K562 (cell line): ENCODE results near the gene NELL1. TPM values are rescaled to one million over a fixed set of nuclear protein-coding genes. Genes with fewer than 3 reads are reported as not detected.

ENCODE experiments used
- ATAC-seq: fragments of 200-7000 bp; cut with Tn5 transposase; 3 replicates; pipeline ENCODE4 v1.9.1; 2020; ENCODE audit warnings: moderate library complexity
- BruUV-seq: library from RNA; stranded (reverse); fragments of 400-500 nt; replicated peaks from 2 replicates; lab custom pipeline; 2021; lab: Mats Ljungman, UMichigan
- CTCF ChIA-PET: fragments of 300-600 bp; formaldehyde crosslinking; extraction: SDS; loops from one replicate; lab custom pipeline; 2021; ENCODE audit warnings: low intra/inter-chr PET ratio; lab: Yijun Ruan, JAX
- POLR2A ChIA-PET: fragments of 300-600, 350-650 bp; sonication (Branson Sonifier 250); formaldehyde crosslinking; extraction: SDS; loops from one replicate; lab custom pipeline; 2021; ENCODE audit warnings: antibody characterized with exemption, inconsistent platforms; lab: Yijun Ruan, JAX
- DNase-seq, 4 experiments: peaks; one replicate each; pipeline versions ENCODE4 v3.0.0 to v3.0.0-alpha.2; 2011 to 2018; ENCODE audit warnings: low spot score in 3 of 4, mixed read lengths in 3 of 4; ENCODE audit errors: extremely low read depth in 1 of 4
- FAIRE-seq: peaks from 2 replicates; lab custom pipeline; 2011; peaks lifted over from hg19 to GRCh38; lab: Jason Lieb, UNC
- H2AFZ ChIP-seq: 2 replicates; pipeline ENCODE4 v1.6.0; 2011; ENCODE audit warnings: low read depth, low read length, control low read depth, inconsistent platforms
- H3K27ac ChIP-seq: fragments of 200-600 bp; 3 replicates; pipeline ENCODE4 v1.8.0; 2011; ENCODE audit warnings: low read depth, mild to moderate bottlenecking, control low read depth, inconsistent platforms, low read length, moderate library complexity, mixed read lengths; ENCODE audit errors: extremely low read depth
- H3K27me3 ChIP-seq, 2 experiments: fragments of 300-600 bp in 1 of 2; 2 replicates in 1 of 2; 3 replicates in 1 of 2; pipeline versions ENCODE4 v1.6.0 to v1.8.0; 2011; ENCODE audit warnings: inconsistent platforms in 2 of 2, low read length in 2 of 2, mild to moderate bottlenecking in 1 of 2, mixed read lengths in 1 of 2, moderate library complexity in 1 of 2; ENCODE audit not compliant: control insufficient read depth in 2 of 2, insufficient read depth in 2 of 2
- H3K36me3 ChIP-seq: fragments of 300-600 bp; 3 replicates; pipeline ENCODE4 v1.8.0; 2011; ENCODE audit warnings: mild to moderate bottlenecking, low read length, inconsistent platforms; ENCODE audit not compliant: control insufficient read depth, insufficient read depth
- H3K4me1 ChIP-seq, 2 experiments: fragments of 200-600 bp in 1 of 2; replicated peaks in 1 of 2; 2 replicates in 1 of 2; 3 replicates in 1 of 2; pipeline versions ENCODE4 v1.5.1 to v1.8.0; 2011; ENCODE audit warnings: inconsistent platforms in 2 of 2, low read length in 2 of 2, mild to moderate bottlenecking in 1 of 2, mixed read lengths in 1 of 2, moderate library complexity in 1 of 2; ENCODE audit not compliant: control insufficient read depth in 2 of 2, insufficient read depth in 2 of 2
- H3K4me2 ChIP-seq: 2 replicates; pipeline ENCODE4 v1.6.1; 2011; ENCODE audit warnings: low read length, control low read depth, inconsistent platforms, mixed read lengths; ENCODE audit not compliant: insufficient read depth
- H3K4me3 ChIP-seq: fragments of 200-600 bp; sonication (generic), shearing (Covaris generic); 2 replicates; pipeline ENCODE4 v1.5.1; 2016; ENCODE audit warnings: control low read depth, inconsistent platforms
- H3K79me2 ChIP-seq: fragments of 200-600 bp; 3 replicates; pipeline ENCODE4 v1.8.0; 2011; ENCODE audit warnings: low read length, inconsistent platforms; ENCODE audit not compliant: control insufficient read depth, insufficient read depth
- H3K9ac ChIP-seq, 2 experiments: 2 replicates each; pipeline versions ENCODE4 v1.6.0 to v1.6.1; 2011; ENCODE audit warnings: low read depth in 2 of 2, low read length in 2 of 2, control low read depth in 1 of 2, inconsistent platforms in 1 of 2, mild to moderate bottlenecking in 1 of 2, mixed read lengths in 1 of 2; ENCODE audit not compliant: insufficient read depth in 1 of 2
- H3K9me1 ChIP-seq: one replicate; pipeline ENCODE4 v1.6.0; 2011; ENCODE audit warnings: inconsistent platforms, mild to moderate bottlenecking, low read length, moderate library complexity; ENCODE audit not compliant: control insufficient read depth, insufficient read depth
- H3K9me3 ChIP-seq: replicated peaks from 2 replicates; pipeline ENCODE4 v1.5.1; 2011; ENCODE audit warnings: low read depth, low read length, inconsistent platforms; ENCODE audit not compliant: control insufficient read depth, insufficient read depth
- H4K20me1 ChIP-seq: replicated peaks from 2 replicates; pipeline ENCODE4 v1.6.1; 2011; ENCODE audit warnings: low read length, inconsistent platforms, mixed read lengths; ENCODE audit not compliant: control insufficient read depth, insufficient read depth
- ARHGAP35 ChIP-seq: fragments of 450-650 bp; IDR thresholded peaks from 2 replicates; pipeline ENCODE4 v1.6.1; 2018; ENCODE audit not compliant: partially characterized antibody
- HINFP ChIP-seq: fragments of 450-650 bp; conservative IDR thresholded peaks from 2 replicates; pipeline ENCODE4 v1.6.1; 2016; ENCODE audit warnings: missing genetic modification characterization, low read depth, mild to moderate bottlenecking, control low read depth, missing compliant biosample characterization
- MYC ChIP-seq, 2 experiments: fragments of 250-450 bp in 1 of 2; sonication (Bioruptor Pico) in 1 of 2; IDR thresholded peaks; 2 replicates each; pipeline versions ENCODE4 v1.5.1 to v1.6.1; 2012 to 2021; ENCODE audit warnings: low read depth in 2 of 2, borderline replicate concordance in 1 of 2, improper control_type of control experiment in 1 of 2, low read length in 1 of 2, mild to moderate bottlenecking in 1 of 2, moderate library complexity in 1 of 2
- PTTG1 ChIP-seq: fragments of 450-650 bp; IDR thresholded peaks from 2 replicates; pipeline ENCODE4 v1.6.1; 2016; ENCODE audit warnings: low read depth, mild to moderate bottlenecking, missing genetic modification characterization, missing compliant biosample characterization
- ZBTB11 ChIP-seq, 3 experiments: fragments of 200-800 bp in 1 of 3; fragments of 250-450 bp in 1 of 3; fragments of 450-650 bp in 1 of 3; sonication (Bioruptor Pico) in 1 of 3; sonication (Bioruptor generic) in 1 of 3; formaldehyde crosslinking in 1 of 3; IDR thresholded peaks; 2 replicates each; pipeline versions ENCODE4 v1.6.1 to v1.8.0; 2016 to 2022; ENCODE audit warnings: mild to moderate bottlenecking in 2 of 3, missing genetic modification characterization in 2 of 3, missing compliant biosample characterization in 1 of 3, moderate library complexity in 1 of 3
- ZKSCAN3 ChIP-seq: fragments of 250-450 bp; sonication (Bioruptor Pico); IDR thresholded peaks from 2 replicates; pipeline ENCODE4 v1.4.0; 2020
- ZNF318 ChIP-seq, 2 experiments: fragments of 450-650 bp; IDR thresholded peaks; 2 replicates each; pipeline ENCODE4 v1.6.1; 2016; ENCODE audit warnings: mild to moderate bottlenecking in 2 of 2, borderline replicate concordance in 1 of 2, low read depth in 1 of 2, moderate library complexity in 1 of 2
- ZSCAN29 ChIP-seq: fragments of 450-650 bp; IDR thresholded peaks from 2 replicates; pipeline ENCODE4 v1.6.1; 2017
- WGBS: fragments of 100-300 bp; shearing (Covaris generic); methylation state at CpG from one replicate; pipeline ENCODE4 v1.1.6; 2016; ENCODE audit warnings: low coverage, mixed read lengths; ENCODE audit not compliant: insufficient coverage; ENCODE audit errors: missing lambda C conversion rate; 5-methylcytosine and 5-hydroxymethylcytosine counted together
- in situ Hi-C: fragments of 300-500 bp; cut with MboI; formaldehyde crosslinking; loops from 4 replicates; pipeline ENCODE4 v1.15.0; 2018; ENCODE audit warnings: inconsistent platforms, mixed read lengths
- intact Hi-C: fragments of 100-400 bp; cut with micrococcal nuclease; formaldehyde crosslinking; loops from 2 replicates; pipeline ENCODE4 v1.14.2; 2022
- polyA plus RNA-seq, 8 experiments: library from polyadenylated mRNA; depleted of rRNA in 4 of 8; stranded (reverse) in 5 of 8; unstranded in 3 of 8; fragments of >200 nt; fragmentation: Nextera tagmentation in 2 of 8; fragmentation: Illumina TruSeq in 1 of 8; extraction: Ambion mirVana in 2 of 8; extraction: Trizol in 1 of 8; gene quantifications; 2 replicates each; pipeline versions ENCODE4 v1.2.1 to v1.2.3, GENCODE V29; 2011 to 2014; ENCODE audit warnings: inconsistent platforms in 1 of 8, missing spikeins in 1 of 8
- total RNA-seq, 7 experiments: library from RNA; depleted of rRNA in 6 of 7; stranded (reverse); fragments of >200 nt in 6 of 7; fragmentation: Illumina TruSeq in 2 of 7; extraction: Trizol in 2 of 7; gene quantifications; 2 replicates each; pipeline versions ENCODE4 v1.2.1 to v1.2.3, GENCODE V29; 2011 to 2021; ENCODE audit warnings: low replicate concordance in 1 of 7

Gene NELL1
- total and polyA plus RNA-seq, 9 of the 15 experiments (the other 6 are each of a cell fraction or from before 2014, with no cell fraction given): not detected

GRCh38 chr11:21604564-21604963 lies 935.2 kb downstream of the NELL1 start:
- Histone ChIP-seq H3K9me1 (no peaks in the 10 kb centered on the region), H3K36me3 (no peaks in the 10 kb centered on the region), H2AFZ (no peak overlapping the region), H4K20me1 (no peaks in the 10 kb centered on the region), H3K27ac (no peak overlapping the region), H3K27me3 (no peaks in the 10 kb centered on the region), H3K9me3 (no peaks in the 10 kb centered on the region), H3K4me1 (no peaks in the 10 kb centered on the region), H3K4me2 (no peak overlapping the region), H3K79me2 (no peaks in the 10 kb centered on the region), H3K4me3 (no peak overlapping the region), H3K9ac (no peak overlapping the region)
- in situ Hi-C loops (no loop called here), intact Hi-C loops (no loop called here)
- DNase-seq (no peak), FAIRE-seq (no peak), ATAC-seq (no peak)
- POLR2A ChIA-PET: no interaction called here
- no TSS peak for BruUV-seq
- CTCF ChIA-PET: no interaction called here
- 0% methylated on average over 3 of the region's 3 CpGs for WGBS
- TF ChIP-seq ZBTB11 (CRISPR knock-in tag; IDR thresholded peaks at IDR 0.05) (no peak), PTTG1 (tag) (no peak), ARHGAP35 (no peak), MYC (IDR thresholded peaks at IDR 0.05; ENCODE audit: low read depth, low read length) (no peak), MYC (CRISPR knock-in tag; IDR thresholded peaks at IDR 0.05; ENCODE audit: borderline replicate concordance, low read depth) (no peak), ZNF318 (IDR thresholded peaks at IDR 0.05; ENCODE audit: borderline replicate concordance in 1 of 2, low read depth in 1 of 2) (no peak), HINFP (no peak), ZSCAN29 (no peak), ZKSCAN3 (CRISPR knock-in tag) (no peak)
